Panc1 (cell line): ENCODE results near the gene TSPAN15.

ENCODE experiments used
- POLR2AphosphoS5 ChIP-seq: IDR thresholded peaks from 2 replicates; pipeline ENCODE4 v1.6.1; 2012; ENCODE audit warnings: mild to moderate bottlenecking, low read depth, low read length, moderate library complexity
- SIN3A ChIP-seq: IDR thresholded peaks from 2 replicates; pipeline ENCODE4 v1.6.1; 2012; ENCODE audit warnings: low read depth, mild to moderate bottlenecking, low read length, moderate library complexity, borderline replicate concordance; ENCODE audit not compliant: insufficient read depth
- TCF7L2 ChIP-seq: IDR thresholded peaks from 2 replicates; pipeline ENCODE4 v1.6.1; 2011; ENCODE audit warnings: mild to moderate bottlenecking, low read depth, low read length, inconsistent platforms
- TF ChIP-seq, protein P1 (sequence below): fragments of 450-650 bp; IDR thresholded peaks from 2 replicates; pipeline ENCODE4 v1.5.1; 2017; ENCODE audit warnings: mild to moderate bottlenecking
- TF ChIP-seq, protein P2 (sequence below), 2 experiments: IDR thresholded peaks; 2 replicates each; pipeline ENCODE4 v1.6.1; 2011 to 2012; ENCODE audit warnings: low read depth in 2 of 2, control low read depth in 1 of 2, low read length in 1 of 2, mild to moderate bottlenecking in 1 of 2, moderate library complexity in 1 of 2; ENCODE audit not compliant: insufficient read depth in 1 of 2

DNA sequence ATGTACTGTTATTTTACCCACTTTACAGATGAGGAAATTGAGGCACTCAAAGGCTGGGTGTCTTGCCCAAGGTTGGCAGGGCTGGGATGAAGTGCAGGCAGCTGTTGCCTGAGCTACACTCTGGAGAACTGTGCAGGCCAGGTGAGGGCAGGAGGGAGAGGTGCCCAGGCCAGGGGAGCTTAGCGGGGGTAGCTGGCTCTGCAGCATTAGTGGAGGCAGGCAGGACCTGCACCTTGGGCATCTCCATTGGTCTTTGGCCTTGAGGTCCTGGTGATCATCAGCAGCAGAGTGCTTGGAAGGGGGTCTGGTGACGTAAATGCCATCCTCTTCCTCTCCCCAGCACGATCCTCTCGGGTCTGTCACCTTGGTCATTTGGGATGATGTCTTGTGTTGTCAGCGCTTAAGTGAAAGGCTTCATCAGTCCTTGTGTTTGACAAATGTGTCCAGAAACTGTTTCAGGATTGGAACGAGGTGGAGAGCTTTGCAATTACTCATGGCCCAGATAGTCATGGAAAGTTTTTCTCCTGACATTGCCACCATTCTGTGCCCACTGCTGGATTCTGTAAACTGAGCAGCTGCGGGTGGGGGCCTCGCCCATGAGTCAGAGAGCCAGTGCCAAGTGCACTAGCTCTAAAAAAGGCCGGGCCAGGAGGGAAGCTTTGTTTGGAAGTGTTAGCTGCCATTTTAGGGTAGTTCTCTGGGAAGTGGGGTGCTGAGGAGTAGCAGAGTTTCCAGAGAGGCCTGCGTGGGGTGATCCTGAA lies 47.6 kb downstream of the TSPAN15 start:
- TF ChIP-seq POLR2AphosphoS5 (no peak; the same call in 1 of the 2 replicates), SIN3A (no peak), TCF7L2 (no peak)
- TF ChIP-seq, protein P1, sequence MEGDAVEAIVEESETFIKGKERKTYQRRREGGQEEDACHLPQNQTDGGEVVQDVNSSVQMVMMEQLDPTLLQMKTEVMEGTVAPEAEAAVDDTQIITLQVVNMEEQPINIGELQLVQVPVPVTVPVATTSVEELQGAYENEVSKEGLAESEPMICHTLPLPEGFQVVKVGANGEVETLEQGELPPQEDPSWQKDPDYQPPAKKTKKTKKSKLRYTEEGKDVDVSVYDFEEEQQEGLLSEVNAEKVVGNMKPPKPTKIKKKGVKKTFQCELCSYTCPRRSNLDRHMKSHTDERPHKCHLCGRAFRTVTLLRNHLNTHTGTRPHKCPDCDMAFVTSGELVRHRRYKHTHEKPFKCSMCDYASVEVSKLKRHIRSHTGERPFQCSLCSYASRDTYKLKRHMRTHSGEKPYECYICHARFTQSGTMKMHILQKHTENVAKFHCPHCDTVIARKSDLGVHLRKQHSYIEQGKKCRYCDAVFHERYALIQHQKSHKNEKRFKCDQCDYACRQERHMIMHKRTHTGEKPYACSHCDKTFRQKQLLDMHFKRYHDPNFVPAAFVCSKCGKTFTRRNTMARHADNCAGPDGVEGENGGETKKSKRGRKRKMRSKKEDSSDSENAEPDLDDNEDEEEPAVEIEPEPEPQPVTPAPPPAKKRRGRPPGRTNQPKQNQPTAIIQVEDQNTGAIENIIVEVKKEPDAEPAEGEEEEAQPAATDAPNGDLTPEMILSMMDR: no peak
- TF ChIP-seq, protein P2, sequence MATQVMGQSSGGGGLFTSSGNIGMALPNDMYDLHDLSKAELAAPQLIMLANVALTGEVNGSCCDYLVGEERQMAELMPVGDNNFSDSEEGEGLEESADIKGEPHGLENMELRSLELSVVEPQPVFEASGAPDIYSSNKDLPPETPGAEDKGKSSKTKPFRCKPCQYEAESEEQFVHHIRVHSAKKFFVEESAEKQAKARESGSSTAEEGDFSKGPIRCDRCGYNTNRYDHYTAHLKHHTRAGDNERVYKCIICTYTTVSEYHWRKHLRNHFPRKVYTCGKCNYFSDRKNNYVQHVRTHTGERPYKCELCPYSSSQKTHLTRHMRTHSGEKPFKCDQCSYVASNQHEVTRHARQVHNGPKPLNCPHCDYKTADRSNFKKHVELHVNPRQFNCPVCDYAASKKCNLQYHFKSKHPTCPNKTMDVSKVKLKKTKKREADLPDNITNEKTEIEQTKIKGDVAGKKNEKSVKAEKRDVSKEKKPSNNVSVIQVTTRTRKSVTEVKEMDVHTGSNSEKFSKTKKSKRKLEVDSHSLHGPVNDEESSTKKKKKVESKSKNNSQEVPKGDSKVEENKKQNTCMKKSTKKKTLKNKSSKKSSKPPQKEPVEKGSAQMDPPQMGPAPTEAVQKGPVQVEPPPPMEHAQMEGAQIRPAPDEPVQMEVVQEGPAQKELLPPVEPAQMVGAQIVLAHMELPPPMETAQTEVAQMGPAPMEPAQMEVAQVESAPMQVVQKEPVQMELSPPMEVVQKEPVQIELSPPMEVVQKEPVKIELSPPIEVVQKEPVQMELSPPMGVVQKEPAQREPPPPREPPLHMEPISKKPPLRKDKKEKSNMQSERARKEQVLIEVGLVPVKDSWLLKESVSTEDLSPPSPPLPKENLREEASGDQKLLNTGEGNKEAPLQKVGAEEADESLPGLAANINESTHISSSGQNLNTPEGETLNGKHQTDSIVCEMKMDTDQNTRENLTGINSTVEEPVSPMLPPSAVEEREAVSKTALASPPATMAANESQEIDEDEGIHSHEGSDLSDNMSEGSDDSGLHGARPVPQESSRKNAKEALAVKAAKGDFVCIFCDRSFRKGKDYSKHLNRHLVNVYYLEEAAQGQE (IDR thresholded peaks at IDR 0.05; ENCODE audit: insufficient read depth in 1 of 2, low read depth in 2 of 2, low read length in 1 of 2): no peak
